H9 (cell line): ENCODE data around the gene STK32C. TPM values are rescaled to one million over a fixed set of nuclear protein-coding genes. Genes with fewer than 3 reads are reported as not detected.

Experiments used
- DNase-seq: peaks from one replicate; pipeline ENCODE4 v3.0.0-alpha.2; 2017
- H2AFZ ChIP-seq: one replicate; pipeline ENCODE4 v1.6.1; 2013; ENCODE audit warnings: mild to moderate bottlenecking, low read length, control low read depth, moderate library complexity
- H2AK5ac ChIP-seq: 2 replicates; pipeline ENCODE4 v1.6.1; 2013; ENCODE audit warnings: low read length, control low read depth, mixed read lengths; ENCODE audit not compliant: insufficient read length
- H2BK120ac ChIP-seq: one replicate; pipeline ENCODE4 v1.6.1; 2013; ENCODE audit warnings: low read depth, mild to moderate bottlenecking, low read length, control low read depth, inconsistent platforms; ENCODE audit not compliant: poor library complexity, severe bottlenecking
- H2BK12ac ChIP-seq: 2 replicates; pipeline ENCODE4 v1.6.1; 2013; ENCODE audit warnings: low read length, control low read depth, mixed read lengths, low read depth; ENCODE audit not compliant: insufficient read length
- H2BK15ac ChIP-seq: 2 replicates; pipeline ENCODE4 v1.6.1; 2013; ENCODE audit warnings: low read depth, low read length, control low read depth
- H2BK20ac ChIP-seq: one replicate; pipeline ENCODE4 v1.6.1; 2013; ENCODE audit warnings: low read depth, mild to moderate bottlenecking, low read length, control low read depth, inconsistent platforms; ENCODE audit not compliant: poor library complexity, severe bottlenecking
- H2BK5ac ChIP-seq: 2 replicates; pipeline ENCODE4 v1.6.1; 2013; ENCODE audit warnings: low read length, control low read depth, mixed read lengths; ENCODE audit not compliant: insufficient read length
- H3K14ac ChIP-seq: 2 replicates; pipeline ENCODE4 v1.6.1; 2013; ENCODE audit warnings: low read length, control low read depth; ENCODE audit not compliant: insufficient read depth
- H3K18ac ChIP-seq: 2 replicates; pipeline ENCODE4 v1.6.1; 2013; ENCODE audit warnings: low read depth, mild to moderate bottlenecking, mixed read lengths, low read length, control low read depth; ENCODE audit not compliant: insufficient read length
- H3K23ac ChIP-seq: 2 replicates; pipeline ENCODE4 v1.6.1; 2013; ENCODE audit warnings: low read length, control low read depth, mixed read lengths, low read depth; ENCODE audit not compliant: insufficient read length
- H3K23me2 ChIP-seq: 2 replicates; pipeline ENCODE4 v1.6.1; 2013; ENCODE audit warnings: low read depth, mild to moderate bottlenecking, mixed read lengths, low read length, control low read depth; ENCODE audit not compliant: insufficient read length, poor library complexity, severe bottlenecking
- H3K27ac ChIP-seq: 2 replicates; pipeline ENCODE4 v1.5.1; 2013; ENCODE audit warnings: low read length, control low read depth, mixed read lengths, low read depth; ENCODE audit not compliant: insufficient read length
- H3K27me3 ChIP-seq: 2 replicates; pipeline ENCODE4 v1.6.1; 2013; ENCODE audit warnings: low read length, control low read depth, inconsistent platforms; ENCODE audit not compliant: insufficient read depth
- H3K4ac ChIP-seq: 2 replicates; pipeline ENCODE4 v1.6.1; 2013; ENCODE audit warnings: low read depth, mild to moderate bottlenecking, control low read depth, inconsistent platforms, low read length, moderate library complexity
- H3K4me1 ChIP-seq: 2 replicates; pipeline ENCODE4 v1.6.1; 2013; ENCODE audit warnings: low read length, control low read depth, inconsistent platforms; ENCODE audit not compliant: insufficient read depth
- H3K4me2 ChIP-seq: 2 replicates; pipeline ENCODE4 v1.6.1; 2013; ENCODE audit warnings: low read length, control low read depth, mixed read lengths; ENCODE audit not compliant: insufficient read length, insufficient read depth
- H3K56ac ChIP-seq: 2 replicates; pipeline ENCODE4 v1.6.1; 2013; ENCODE audit warnings: low read depth, mild to moderate bottlenecking, mixed read lengths, low read length, control low read depth; ENCODE audit not compliant: insufficient read length
- H3K79me1 ChIP-seq: 2 replicates; pipeline ENCODE4 v1.6.1; 2013; ENCODE audit warnings: low read depth, mild to moderate bottlenecking, moderate library complexity, low read length, control low read depth, inconsistent platforms; ENCODE audit not compliant: insufficient read depth, poor library complexity, severe bottlenecking
- H3K79me2 ChIP-seq: 2 replicates; pipeline ENCODE4 v1.6.1; 2013; ENCODE audit warnings: low read length, control low read depth, inconsistent platforms; ENCODE audit not compliant: insufficient read depth
- H3K9ac ChIP-seq: 2 replicates; pipeline ENCODE4 v1.6.1; 2013; ENCODE audit warnings: low read length, control low read depth, mixed read lengths; ENCODE audit not compliant: insufficient read length; ENCODE audit errors: extremely low read depth
- H3K9me3 ChIP-seq: one replicate; pipeline ENCODE4 v1.6.1; 2013; ENCODE audit warnings: low read depth, low read length, inconsistent platforms; ENCODE audit not compliant: control insufficient read depth
- H3T11ph ChIP-seq: one replicate; pipeline ENCODE4 v1.6.1; 2013; ENCODE audit warnings: mild to moderate bottlenecking, low read length, control low read depth, inconsistent platforms
- H4K20me1 ChIP-seq: one replicate; pipeline ENCODE4 v1.6.1; 2013; ENCODE audit not compliant: control insufficient read depth, insufficient read length, insufficient read depth
- H4K5ac ChIP-seq: 2 replicates; pipeline ENCODE4 v1.6.1; 2013; ENCODE audit warnings: low read depth, mild to moderate bottlenecking, mixed read lengths, low read length, control low read depth; ENCODE audit not compliant: insufficient read length
- H4K8ac ChIP-seq: replicated peaks from 2 replicates; pipeline ENCODE4 v1.6.1; 2013; ENCODE audit warnings: low read length, control low read depth, mixed read lengths, low read depth; ENCODE audit not compliant: insufficient read length
- H4K91ac ChIP-seq: 2 replicates; pipeline ENCODE4 v1.6.1; 2013; ENCODE audit warnings: low read depth, mild to moderate bottlenecking, moderate library complexity, mixed read lengths, low read length, control low read depth; ENCODE audit not compliant: insufficient read length
- H3K27ac Mint-ChIP-seq, 3 experiments: 2 replicates in 2 of 3; 3 replicates in 1 of 3; pipeline ENCODE4 v1.8.0; 2020 to 2021; ENCODE audit warnings: mixed read lengths in 3 of 3, mild to moderate bottlenecking in 1 of 3, moderate library complexity in 1 of 3
- H3K27me3 Mint-ChIP-seq: 2 replicates; pipeline ENCODE4 v1.8.0; 2021; ENCODE audit warnings: low read depth, mild to moderate bottlenecking, moderate library complexity, mixed read lengths
- H3K36me3 Mint-ChIP-seq, 3 experiments: 2 replicates in 2 of 3; 3 replicates in 1 of 3; pipeline ENCODE4 v1.8.0; 2020 to 2021; ENCODE audit warnings: low read depth in 3 of 3, mixed read lengths in 3 of 3; ENCODE audit not compliant: insufficient read depth in 1 of 3
- H3K4me1 Mint-ChIP-seq, 2 experiments: 2 replicates each; pipeline ENCODE4 v1.8.0; 2020; ENCODE audit warnings: mixed read lengths in 2 of 2
- H3K4me3 Mint-ChIP-seq, 2 experiments: 2 replicates in 1 of 2; 3 replicates in 1 of 2; pipeline ENCODE4 v1.8.0; 2020 to 2021; ENCODE audit warnings: mild to moderate bottlenecking in 2 of 2, mixed read lengths in 2 of 2, moderate library complexity in 1 of 2
- H3K9me3 Mint-ChIP-seq, 2 experiments: 2 replicates in 1 of 2; 3 replicates in 1 of 2; pipeline ENCODE4 v1.8.0; 2020; ENCODE audit warnings: mild to moderate bottlenecking in 2 of 2, mixed read lengths in 2 of 2, moderate library complexity in 1 of 2
- WGBS: extraction: QIAGEN DNeasy Blood & Tissue Kit; methylation state at CpG from one replicate; pipeline ENCODE4 v1.1.7; 2013; ENCODE audit warnings: missing lambda C conversion rate, low lambda C conversion rate, mixed read lengths; ENCODE audit not compliant: insufficient read length; ENCODE audit errors: extremely low coverage; 5-methylcytosine and 5-hydroxymethylcytosine counted together
- total RNA-seq: library from RNA; stranded (reverse); gene quantifications from 2 replicates; pipeline ENCODE4 v1.2.1, GENCODE V29; 2021
- TF ChIP-seq, protein P1 (sequence below): fragments of 200-600 bp; sonication (generic); conservative IDR thresholded peaks from 3 replicates; pipeline ENCODE4 v1.8.0; 2021; ENCODE audit warnings: antibody characterized with exemption, mild to moderate bottlenecking

The STK32C gene
- total RNA-seq, 1 experiment from 2014 or later: 11.3 TPM

DNA sequence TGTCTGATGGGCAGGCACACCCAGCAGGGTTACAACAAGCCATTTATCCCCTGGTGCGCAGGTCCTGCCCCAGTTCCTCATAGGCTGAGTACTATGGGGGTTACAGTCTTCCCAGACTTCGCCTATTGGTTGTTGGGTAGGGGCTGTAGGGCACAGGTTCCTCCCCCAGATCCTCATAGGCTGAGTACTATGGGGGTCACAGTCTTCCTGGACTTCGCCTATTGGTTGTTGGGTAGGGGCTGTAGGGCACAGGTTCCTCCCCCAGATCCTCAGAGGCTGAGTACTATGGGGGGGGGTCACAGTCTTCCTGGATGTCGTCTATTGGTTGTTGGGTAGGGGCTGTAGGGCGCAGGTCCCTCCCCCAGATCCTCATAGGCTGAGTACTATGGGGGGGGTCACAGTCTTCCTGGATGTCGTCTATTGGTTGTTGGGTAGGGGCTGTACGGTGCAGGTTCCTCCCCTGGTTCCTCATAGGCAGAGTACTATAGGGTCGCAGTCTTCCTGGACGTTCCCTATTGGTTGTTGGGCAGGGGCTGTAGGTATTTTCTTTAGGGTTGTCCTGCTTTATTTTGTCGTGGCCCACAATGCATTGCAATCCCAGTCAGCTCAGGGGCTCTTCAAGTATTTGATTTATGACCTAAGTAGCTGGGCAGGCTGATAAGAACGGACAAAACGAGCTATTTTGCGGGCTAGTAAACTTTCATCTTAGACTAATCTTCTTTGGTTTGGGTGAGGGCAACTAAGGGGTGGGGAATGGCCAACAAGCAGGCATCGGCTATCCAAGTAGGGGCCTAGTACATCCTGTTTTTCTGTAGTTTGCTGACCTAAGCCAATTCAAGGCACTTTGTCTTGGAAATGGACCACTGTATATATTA lies 27.7 kb upstream of the STK32C start:
- no peak overlapping the region for H3K9ac ChIP-seq
- peaks cover 3% of the 10 kb centered on the region; the same call in 1 of the 2 replicates for H3K4me1 ChIP-seq
- no peak overlapping the region for H2BK20ac ChIP-seq
- H3K4me2 ChIP-seq: no peak overlapping the region
- no peak overlapping the region for H3K27ac ChIP-seq
- Mint-ChIP-seq H3K36me3 (peaks cover 0 to under 1% (median 0%) of the 10 kb centered on the region in 3 experiments; a peak in 4 of 7 replicates), H3K4me3 (no peak overlapping the region), H3K27ac (peak overlapping the region in 2 of 3 experiments; percentile 50 to 79; a peak in 3 of 7 replicates), H3K4me1 (peaks cover 16 to 36% of the 10 kb centered on the region in 2 experiments), H3K27me3 (peaks cover 17% of the 10 kb centered on the region), H3K9me3 (no peaks in the 10 kb centered on the region; a peak in 1 of 5 replicates)
- no peak overlapping the region for H4K5ac ChIP-seq
- no peak overlapping the region for H3K14ac ChIP-seq
- TF ChIP-seq, protein P1, sequence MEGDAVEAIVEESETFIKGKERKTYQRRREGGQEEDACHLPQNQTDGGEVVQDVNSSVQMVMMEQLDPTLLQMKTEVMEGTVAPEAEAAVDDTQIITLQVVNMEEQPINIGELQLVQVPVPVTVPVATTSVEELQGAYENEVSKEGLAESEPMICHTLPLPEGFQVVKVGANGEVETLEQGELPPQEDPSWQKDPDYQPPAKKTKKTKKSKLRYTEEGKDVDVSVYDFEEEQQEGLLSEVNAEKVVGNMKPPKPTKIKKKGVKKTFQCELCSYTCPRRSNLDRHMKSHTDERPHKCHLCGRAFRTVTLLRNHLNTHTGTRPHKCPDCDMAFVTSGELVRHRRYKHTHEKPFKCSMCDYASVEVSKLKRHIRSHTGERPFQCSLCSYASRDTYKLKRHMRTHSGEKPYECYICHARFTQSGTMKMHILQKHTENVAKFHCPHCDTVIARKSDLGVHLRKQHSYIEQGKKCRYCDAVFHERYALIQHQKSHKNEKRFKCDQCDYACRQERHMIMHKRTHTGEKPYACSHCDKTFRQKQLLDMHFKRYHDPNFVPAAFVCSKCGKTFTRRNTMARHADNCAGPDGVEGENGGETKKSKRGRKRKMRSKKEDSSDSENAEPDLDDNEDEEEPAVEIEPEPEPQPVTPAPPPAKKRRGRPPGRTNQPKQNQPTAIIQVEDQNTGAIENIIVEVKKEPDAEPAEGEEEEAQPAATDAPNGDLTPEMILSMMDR: no peak
- DNase-seq: peak; percentile 71
- H3K18ac ChIP-seq: no peak overlapping the region
- peaks cover 11% of the 10 kb centered on the region for H3K23me2 ChIP-seq
- WGBS: no CpG with 5 or more reads among the region's 14 CpGs
- no peaks in the 10 kb centered on the region for H3K27me3 ChIP-seq
- no peak overlapping the region for H3K23ac ChIP-seq
- H3K9me3 ChIP-seq: no peaks in the 10 kb centered on the region
- no peak overlapping the region for H2AK5ac ChIP-seq
- no peak overlapping the region for H3K4ac ChIP-seq
- no peak overlapping the region for H2BK120ac ChIP-seq
- no peak overlapping the region for H4K91ac ChIP-seq
- no peaks in the 10 kb centered on the region for H4K20me1 ChIP-seq
- H2BK5ac ChIP-seq: no peak overlapping the region
- no peak overlapping the region for H3T11ph ChIP-seq
- H3K79me1 ChIP-seq: no peaks in the 10 kb centered on the region
- H3K56ac ChIP-seq: no peak overlapping the region
- H2BK12ac ChIP-seq: no peak overlapping the region
- no peak overlapping the region for H4K8ac ChIP-seq
- peaks cover under 1% of the 10 kb centered on the region; the same call in 1 of the 2 replicates for H3K79me2 ChIP-seq
- no peak overlapping the region for H2AFZ ChIP-seq
- H2BK15ac ChIP-seq: no peak overlapping the region
